ENCODE data around the gene NRIP1.

The NRIP1 gene

DNA sequence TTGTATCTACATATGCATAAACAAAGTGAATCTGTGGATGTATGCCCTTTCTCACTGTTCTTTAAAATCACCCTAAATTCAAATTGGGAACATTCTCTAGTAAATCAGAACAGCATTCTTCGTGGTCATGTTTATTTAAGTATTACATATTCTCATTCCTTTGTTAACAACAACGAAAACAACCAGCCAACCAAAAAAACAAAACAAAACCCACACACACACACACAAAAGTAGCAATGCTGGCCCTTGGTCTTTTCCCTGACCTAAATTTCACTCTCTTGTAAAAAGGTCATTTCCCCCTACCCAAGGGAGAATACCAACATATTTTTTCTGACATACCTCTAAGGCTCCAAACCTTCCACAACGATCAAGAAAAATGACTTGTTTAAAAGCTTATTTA lies 102.6 kb downstream of the NRIP1 start:
- H3K14ac ChIP-seq (ENCODE audit: low read length) = no peak overlapping the region
- no peak overlapping the region for H4K12ac ChIP-seq (ENCODE audit: low read depth, low read length)
- no peak overlapping the region for H3K23ac ChIP-seq (ENCODE audit: low read length)
- peaks cover 8 to 9% of the 10 kb centered on the region in 2 experiments for H3K4me1 ChIP-seq (ENCODE audit: control insufficient read depth in 1 of 2, insufficient read depth in 2 of 2, low read length in 2 of 2)
- no peak overlapping the region for H4K91ac ChIP-seq (ENCODE audit: low read depth, low read length)
- peaks cover 2% of the 10 kb centered on the region for H3K79me2 ChIP-seq (ENCODE audit: control insufficient read depth, insufficient read depth, low read length, poor library complexity)
- H3K27me3 ChIP-seq (ENCODE audit: insufficient read depth, low read length) = no peaks in the 10 kb centered on the region
- no peak overlapping the region for H3K4ac ChIP-seq (ENCODE audit: low read depth, low read length)
- H3K4me2 ChIP-seq (ENCODE audit: low read length) = no peak overlapping the region
- H2BK12ac ChIP-seq (ENCODE audit: low read length) = no peak overlapping the region
- H3K18ac ChIP-seq (ENCODE audit: low read length) = no peak overlapping the region
- no peak overlapping the region for H3K27ac ChIP-seq (ENCODE audit: low read depth, low read length)
- H2BK120ac ChIP-seq (ENCODE audit: insufficient read depth, low read length, poor library complexity) = no peak overlapping the region
- H2AK5ac ChIP-seq (ENCODE audit: low read length) = no peak overlapping the region
- H3K9ac ChIP-seq (ENCODE audit: low read length) = no peak overlapping the region
- no peak overlapping the region for H2AFZ ChIP-seq (ENCODE audit: insufficient read depth, low read length, poor library complexity)
- WGBS (ENCODE audit: extremely low coverage, insufficient coverage, insufficient read length) = no CpG with 5 or more reads among the region's 3 CpGs
- H3K79me1 ChIP-seq (ENCODE audit: low read length) = no peaks in the 10 kb centered on the region
- no peak overlapping the region for H2BK5ac ChIP-seq (ENCODE audit: low read depth, low read length, poor library complexity)
- no peak overlapping the region for H4K8ac ChIP-seq (ENCODE audit: low read depth, low read length)
- no peak for DNase-seq
- H3K9me3 ChIP-seq (ENCODE audit: insufficient read depth, low read depth, low read length) = no peaks in the 10 kb centered on the region
- no peak overlapping the region for H3K4me3 ChIP-seq (ENCODE audit: low read depth, low read length)
- peaks cover 4 to 10% of the 10 kb centered on the region in 2 experiments for H3K36me3 ChIP-seq (ENCODE audit: control insufficient read depth in 1 of 2, insufficient read depth in 2 of 2, low read length in 2 of 2)

DNA sequence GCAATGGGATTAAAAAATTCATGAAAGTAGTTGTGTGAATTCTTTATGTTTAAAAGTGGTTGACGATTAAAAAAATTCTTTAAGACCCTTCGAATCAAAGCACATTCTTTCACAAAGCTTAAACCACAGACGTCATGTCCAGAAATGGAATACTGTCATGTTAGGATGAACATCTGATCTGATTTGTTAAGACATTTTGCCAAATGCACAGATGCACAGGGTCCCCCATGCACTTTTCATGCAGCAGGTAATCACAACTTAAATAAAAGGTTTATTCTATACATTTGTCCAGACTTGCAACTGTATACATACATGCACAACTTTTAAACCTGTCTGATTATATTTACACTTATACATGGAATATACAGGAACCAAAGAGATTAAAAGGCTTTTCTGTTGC lies 103.3 kb downstream of the NRIP1 start:
- Histone ChIP-seq H3K18ac (ENCODE audit: low read length) (no peak overlapping the region), H2AFZ (ENCODE audit: insufficient read depth, low read length, poor library complexity) (no peak overlapping the region), H2BK5ac (ENCODE audit: low read depth, low read length, poor library complexity) (no peak overlapping the region), H3K14ac (ENCODE audit: low read length) (no peak overlapping the region), H3K36me3 (ENCODE audit: control insufficient read depth in 1 of 2, insufficient read depth in 2 of 2, low read length in 2 of 2) (peaks cover 2 to 6% of the 10 kb centered on the region in 2 experiments), H2BK120ac (ENCODE audit: insufficient read depth, low read length, poor library complexity) (no peak overlapping the region), H3K4me3 (ENCODE audit: low read depth, low read length) (no peak overlapping the region), H3K79me1 (ENCODE audit: low read length) (no peaks in the 10 kb centered on the region), H4K91ac (ENCODE audit: low read depth, low read length) (no peak overlapping the region), H3K9ac (ENCODE audit: low read length) (no peak overlapping the region), H3K4me1 (ENCODE audit: control insufficient read depth in 1 of 2, insufficient read depth in 2 of 2, low read length in 2 of 2) (peaks cover 6% of the 10 kb centered on the region in 2 experiments), H3K4me2 (ENCODE audit: low read length) (no peak overlapping the region), H3K9me3 (ENCODE audit: insufficient read depth, low read depth, low read length) (no peaks in the 10 kb centered on the region), H4K8ac (ENCODE audit: low read depth, low read length) (no peak overlapping the region), H3K79me2 (ENCODE audit: control insufficient read depth, insufficient read depth, low read length, poor library complexity) (peaks cover 2% of the 10 kb centered on the region), H2AK5ac (ENCODE audit: low read length) (no peak overlapping the region), H3K27me3 (ENCODE audit: insufficient read depth, low read length) (no peaks in the 10 kb centered on the region), H4K12ac (ENCODE audit: low read depth, low read length) (no peak overlapping the region), H3K4ac (ENCODE audit: low read depth, low read length) (no peak overlapping the region), H3K23ac (ENCODE audit: low read length) (no peak overlapping the region), H3K27ac (ENCODE audit: low read depth, low read length) (no peak overlapping the region), H2BK12ac (ENCODE audit: low read length) (no peak overlapping the region)
- WGBS (ENCODE audit: extremely low coverage, insufficient coverage, insufficient read length) = no CpG with 5 or more reads among the region's 3 CpGs
- DNase-seq = no peak

- H3K79me1 ChIP-seq (ENCODE audit: low read length) = peaks cover 2% of the 10 kb centered on the region
- no peak overlapping the region for H2AK5ac ChIP-seq (ENCODE audit: low read length)
- H4K8ac ChIP-seq (ENCODE audit: low read depth, low read length) = no peak overlapping the region
- no peaks in the 10 kb centered on the region for H3K27me3 ChIP-seq (ENCODE audit: insufficient read depth, low read length)
- no peak overlapping the region for H3K23ac ChIP-seq (ENCODE audit: low read length)
- no peak overlapping the region for H4K12ac ChIP-seq (ENCODE audit: low read depth, low read length)
- H2BK120ac ChIP-seq (ENCODE audit: insufficient read depth, low read length, poor library complexity) = no peak overlapping the region
- no peak overlapping the region for H4K91ac ChIP-seq (ENCODE audit: low read depth, low read length)
- no peak overlapping the region for H3K27ac ChIP-seq (ENCODE audit: low read depth, low read length)
- H3K4me1 ChIP-seq (ENCODE audit: control insufficient read depth in 1 of 2, insufficient read depth in 2 of 2, low read length in 2 of 2) = peaks cover 2 to 13% of the 10 kb centered on the region in 2 experiments
- H3K9ac ChIP-seq (ENCODE audit: low read length) = no peak overlapping the region
- H2BK5ac ChIP-seq (ENCODE audit: low read depth, low read length, poor library complexity) = no peak overlapping the region
- no peak overlapping the region for H2AFZ ChIP-seq (ENCODE audit: insufficient read depth, low read length, poor library complexity)
- no CpG with 5 or more reads among the region's 3 CpGs for WGBS (ENCODE audit: extremely low coverage, insufficient coverage, insufficient read length)
- no peak overlapping the region for H3K4me2 ChIP-seq (ENCODE audit: low read length)
- no peaks in the 10 kb centered on the region for H3K79me2 ChIP-seq (ENCODE audit: control insufficient read depth, insufficient read depth, low read length, poor library complexity)
- no peaks in the 10 kb centered on the region for H3K36me3 ChIP-seq (ENCODE audit: control insufficient read depth in 1 of 2, insufficient read depth in 2 of 2, low read length in 2 of 2)
- H2BK12ac ChIP-seq (ENCODE audit: low read length) = no peak overlapping the region
- no peak overlapping the region for H3K14ac ChIP-seq (ENCODE audit: low read length)
- DNase-seq = peak; percentile 66 to 96
- no peaks in the 10 kb centered on the region for H3K9me3 ChIP-seq (ENCODE audit: insufficient read depth, low read depth, low read length)
- no peak overlapping the region for H3K4ac ChIP-seq (ENCODE audit: low read depth, low read length)
- no peak overlapping the region for H3K18ac ChIP-seq (ENCODE audit: low read length)
- no peak overlapping the region for H3K4me3 ChIP-seq (ENCODE audit: low read depth, low read length)
Observed at GRCh38 chr21:14959343-14959742, 105.5 kb downstream of the NRIP1 start.

DNA sequence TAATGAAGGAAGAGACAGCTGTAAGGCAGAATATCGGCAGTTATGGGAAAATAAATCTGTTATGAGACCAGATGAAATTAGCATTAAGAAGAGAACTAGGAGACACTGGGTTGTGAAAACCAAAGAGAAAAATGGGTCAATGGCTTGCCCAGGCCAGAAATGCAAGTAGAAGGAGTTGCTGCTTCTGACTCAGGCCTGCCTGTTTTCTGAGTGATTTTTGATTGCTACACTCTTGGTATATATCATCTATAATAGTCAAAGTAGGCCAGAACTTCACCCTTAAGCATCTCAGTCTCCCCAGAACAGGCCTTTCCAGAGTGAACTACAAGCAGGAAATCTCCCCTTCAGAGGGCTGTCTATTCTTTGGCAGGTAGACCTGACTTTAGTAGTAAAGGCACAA lies 107.0 kb downstream of the NRIP1 start:
- H3K4ac ChIP-seq (ENCODE audit: low read depth, low read length) = no peak overlapping the region

More for the DNA sequence above, 107.0 kb downstream of the NRIP1 start:
- H4K91ac ChIP-seq (ENCODE audit: low read depth, low read length) = no peak overlapping the region
- H3K4me1 ChIP-seq (ENCODE audit: control insufficient read depth in 1 of 2, insufficient read depth in 2 of 2, low read length in 2 of 2) = peaks cover 4 to 13% of the 10 kb centered on the region in 2 experiments
- no peak overlapping the region for H2BK12ac ChIP-seq (ENCODE audit: low read length)
- no peak overlapping the region for H2AFZ ChIP-seq (ENCODE audit: insufficient read depth, low read length, poor library complexity)
- H3K79me1 ChIP-seq (ENCODE audit: low read length) = peaks cover 4% of the 10 kb centered on the region
- H4K12ac ChIP-seq (ENCODE audit: low read depth, low read length) = no peak overlapping the region
- no peak overlapping the region for H2BK120ac ChIP-seq (ENCODE audit: insufficient read depth, low read length, poor library complexity)
- no peak overlapping the region for H4K8ac ChIP-seq (ENCODE audit: low read depth, low read length)
- no CpG with 5 or more reads among the region's 1 CpG for WGBS (ENCODE audit: extremely low coverage, insufficient coverage, insufficient read length)
- peak in 1 of 2 donors; percentile 45 for DNase-seq
- H3K4me3 ChIP-seq (ENCODE audit: low read depth, low read length) = no peak overlapping the region
- H3K4me2 ChIP-seq (ENCODE audit: low read length) = no peak overlapping the region
- H3K23ac ChIP-seq (ENCODE audit: low read length) = no peak overlapping the region
- no peaks in the 10 kb centered on the region for H3K9me3 ChIP-seq (ENCODE audit: insufficient read depth, low read depth, low read length)
- no peak overlapping the region for H3K14ac ChIP-seq (ENCODE audit: low read length)
- H3K18ac ChIP-seq (ENCODE audit: low read length) = no peak overlapping the region
- no peak overlapping the region for H2AK5ac ChIP-seq (ENCODE audit: low read length)
- no peak overlapping the region for H2BK5ac ChIP-seq (ENCODE audit: low read depth, low read length, poor library complexity)
- no peaks in the 10 kb centered on the region for H3K79me2 ChIP-seq (ENCODE audit: control insufficient read depth, insufficient read depth, low read length, poor library complexity)
- H3K9ac ChIP-seq (ENCODE audit: low read length) = no peak overlapping the region
- H3K27me3 ChIP-seq (ENCODE audit: insufficient read depth, low read length) = no peaks in the 10 kb centered on the region
- H3K36me3 ChIP-seq (ENCODE audit: control insufficient read depth in 1 of 2, insufficient read depth in 2 of 2, low read length in 2 of 2) = no peaks in the 10 kb centered on the region
- no peak overlapping the region for H3K27ac ChIP-seq (ENCODE audit: low read depth, low read length)

Data from trophoblast cell (in vitro differentiated cells and primary cell).